ENCODE measurements around the gene ARL16. TPM values are rescaled to one million over a fixed set of nuclear protein-coding genes. Genes with fewer than 3 reads are reported as not detected.

The ARL16 gene
- total and polyA plus RNA-seq, 2 of the 8 experiments (the other 6 are each of a cell fraction or from before 2014, with no cell fraction given): 37.0 to 60.8 TPM

DNA sequence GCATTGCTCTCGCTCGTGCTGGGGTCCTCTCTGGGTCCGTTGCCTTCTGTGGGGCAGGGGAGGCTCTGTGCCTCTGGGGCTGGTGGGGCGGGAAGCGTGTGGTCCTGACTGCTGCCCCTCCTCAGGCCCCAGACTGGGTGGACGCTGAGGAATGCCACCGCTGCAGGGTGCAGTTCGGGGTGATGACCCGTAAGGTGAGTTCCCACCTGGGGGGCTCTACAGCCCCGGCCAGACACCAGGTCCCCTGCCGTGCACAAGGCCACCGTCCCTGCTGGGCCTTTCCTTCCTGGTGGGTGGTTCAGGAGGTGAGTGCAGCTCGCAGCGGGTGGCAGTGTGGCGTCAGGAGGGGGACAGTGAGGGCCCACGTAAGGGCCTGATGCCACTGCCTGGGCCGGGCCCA, 7.0 kb upstream of the ARL16 start (continued):
- TF ChIP-seq, protein P1, sequence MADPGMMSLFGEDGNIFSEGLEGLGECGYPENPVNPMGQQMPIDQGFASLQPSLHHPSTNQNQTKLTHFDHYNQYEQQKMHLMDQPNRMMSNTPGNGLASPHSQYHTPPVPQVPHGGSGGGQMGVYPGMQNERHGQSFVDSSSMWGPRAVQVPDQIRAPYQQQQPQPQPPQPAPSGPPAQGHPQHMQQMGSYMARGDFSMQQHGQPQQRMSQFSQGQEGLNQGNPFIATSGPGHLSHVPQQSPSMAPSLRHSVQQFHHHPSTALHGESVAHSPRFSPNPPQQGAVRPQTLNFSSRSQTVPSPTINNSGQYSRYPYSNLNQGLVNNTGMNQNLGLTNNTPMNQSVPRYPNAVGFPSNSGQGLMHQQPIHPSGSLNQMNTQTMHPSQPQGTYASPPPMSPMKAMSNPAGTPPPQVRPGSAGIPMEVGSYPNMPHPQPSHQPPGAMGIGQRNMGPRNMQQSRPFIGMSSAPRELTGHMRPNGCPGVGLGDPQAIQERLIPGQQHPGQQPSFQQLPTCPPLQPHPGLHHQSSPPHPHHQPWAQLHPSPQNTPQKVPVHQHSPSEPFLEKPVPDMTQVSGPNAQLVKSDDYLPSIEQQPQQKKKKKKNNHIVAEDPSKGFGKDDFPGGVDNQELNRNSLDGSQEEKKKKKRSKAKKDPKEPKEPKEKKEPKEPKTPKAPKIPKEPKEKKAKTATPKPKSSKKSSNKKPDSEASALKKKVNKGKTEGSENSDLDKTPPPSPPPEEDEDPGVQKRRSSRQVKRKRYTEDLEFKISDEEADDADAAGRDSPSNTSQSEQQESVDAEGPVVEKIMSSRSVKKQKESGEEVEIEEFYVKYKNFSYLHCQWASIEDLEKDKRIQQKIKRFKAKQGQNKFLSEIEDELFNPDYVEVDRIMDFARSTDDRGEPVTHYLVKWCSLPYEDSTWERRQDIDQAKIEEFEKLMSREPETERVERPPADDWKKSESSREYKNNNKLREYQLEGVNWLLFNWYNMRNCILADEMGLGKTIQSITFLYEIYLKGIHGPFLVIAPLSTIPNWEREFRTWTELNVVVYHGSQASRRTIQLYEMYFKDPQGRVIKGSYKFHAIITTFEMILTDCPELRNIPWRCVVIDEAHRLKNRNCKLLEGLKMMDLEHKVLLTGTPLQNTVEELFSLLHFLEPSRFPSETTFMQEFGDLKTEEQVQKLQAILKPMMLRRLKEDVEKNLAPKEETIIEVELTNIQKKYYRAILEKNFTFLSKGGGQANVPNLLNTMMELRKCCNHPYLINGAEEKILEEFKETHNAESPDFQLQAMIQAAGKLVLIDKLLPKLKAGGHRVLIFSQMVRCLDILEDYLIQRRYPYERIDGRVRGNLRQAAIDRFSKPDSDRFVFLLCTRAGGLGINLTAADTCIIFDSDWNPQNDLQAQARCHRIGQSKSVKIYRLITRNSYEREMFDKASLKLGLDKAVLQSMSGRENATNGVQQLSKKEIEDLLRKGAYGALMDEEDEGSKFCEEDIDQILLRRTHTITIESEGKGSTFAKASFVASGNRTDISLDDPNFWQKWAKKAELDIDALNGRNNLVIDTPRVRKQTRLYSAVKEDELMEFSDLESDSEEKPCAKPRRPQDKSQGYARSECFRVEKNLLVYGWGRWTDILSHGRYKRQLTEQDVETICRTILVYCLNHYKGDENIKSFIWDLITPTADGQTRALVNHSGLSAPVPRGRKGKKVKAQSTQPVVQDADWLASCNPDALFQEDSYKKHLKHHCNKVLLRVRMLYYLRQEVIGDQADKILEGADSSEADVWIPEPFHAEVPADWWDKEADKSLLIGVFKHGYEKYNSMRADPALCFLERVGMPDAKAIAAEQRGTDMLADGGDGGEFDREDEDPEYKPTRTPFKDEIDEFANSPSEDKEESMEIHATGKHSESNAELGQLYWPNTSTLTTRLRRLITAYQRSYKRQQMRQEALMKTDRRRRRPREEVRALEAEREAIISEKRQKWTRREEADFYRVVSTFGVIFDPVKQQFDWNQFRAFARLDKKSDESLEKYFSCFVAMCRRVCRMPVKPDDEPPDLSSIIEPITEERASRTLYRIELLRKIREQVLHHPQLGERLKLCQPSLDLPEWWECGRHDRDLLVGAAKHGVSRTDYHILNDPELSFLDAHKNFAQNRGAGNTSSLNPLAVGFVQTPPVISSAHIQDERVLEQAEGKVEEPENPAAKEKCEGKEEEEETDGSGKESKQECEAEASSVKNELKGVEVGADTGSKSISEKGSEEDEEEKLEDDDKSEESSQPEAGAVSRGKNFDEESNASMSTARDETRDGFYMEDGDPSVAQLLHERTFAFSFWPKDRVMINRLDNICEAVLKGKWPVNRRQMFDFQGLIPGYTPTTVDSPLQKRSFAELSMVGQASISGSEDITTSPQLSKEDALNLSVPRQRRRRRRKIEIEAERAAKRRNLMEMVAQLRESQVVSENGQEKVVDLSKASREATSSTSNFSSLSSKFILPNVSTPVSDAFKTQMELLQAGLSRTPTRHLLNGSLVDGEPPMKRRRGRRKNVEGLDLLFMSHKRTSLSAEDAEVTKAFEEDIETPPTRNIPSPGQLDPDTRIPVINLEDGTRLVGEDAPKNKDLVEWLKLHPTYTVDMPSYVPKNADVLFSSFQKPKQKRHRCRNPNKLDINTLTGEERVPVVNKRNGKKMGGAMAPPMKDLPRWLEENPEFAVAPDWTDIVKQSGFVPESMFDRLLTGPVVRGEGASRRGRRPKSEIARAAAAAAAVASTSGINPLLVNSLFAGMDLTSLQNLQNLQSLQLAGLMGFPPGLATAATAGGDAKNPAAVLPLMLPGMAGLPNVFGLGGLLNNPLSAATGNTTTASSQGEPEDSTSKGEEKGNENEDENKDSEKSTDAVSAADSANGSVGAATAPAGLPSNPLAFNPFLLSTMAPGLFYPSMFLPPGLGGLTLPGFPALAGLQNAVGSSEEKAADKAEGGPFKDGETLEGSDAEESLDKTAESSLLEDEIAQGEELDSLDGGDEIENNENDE (IDR thresholded peaks at IDR 0.05; ENCODE audit: insufficient replicate concordance, low read length): no peak
- no peak for TF ChIP-seq JUN (IDR thresholded peaks at IDR 0.05; ENCODE audit: low read depth, low read length)
- no peak for TF ChIP-seq RAD21 (IDR thresholded peaks at IDR 0.05 in 1 of 2, conservative IDR thresholded peaks at IDR 0.05 in 1 of 2; ENCODE audit: low read depth in 2 of 2, low read length in 2 of 2)
- TF ChIP-seq EZH2 (IDR thresholded peaks at IDR 0.05; ENCODE audit: low read depth, low read length, severe bottlenecking): no peak
- TF ChIP-seq SRF (IDR thresholded peaks at IDR 0.05; ENCODE audit: low read depth, low read length): no peak
- TF ChIP-seq POLR2A (IDR thresholded peaks at IDR 0.05; ENCODE audit: control extremely low read depth in 1 of 2, low read depth in 2 of 2, low read length in 2 of 2): no peak
- no peak for TF ChIP-seq PHF8 (conservative IDR thresholded peaks at IDR 0.05; ENCODE audit: low read depth, low read length)
- no peak for TF ChIP-seq MAFK (IDR thresholded peaks at IDR 0.05; ENCODE audit: low read depth, low read length)
- TF ChIP-seq, protein P2, sequence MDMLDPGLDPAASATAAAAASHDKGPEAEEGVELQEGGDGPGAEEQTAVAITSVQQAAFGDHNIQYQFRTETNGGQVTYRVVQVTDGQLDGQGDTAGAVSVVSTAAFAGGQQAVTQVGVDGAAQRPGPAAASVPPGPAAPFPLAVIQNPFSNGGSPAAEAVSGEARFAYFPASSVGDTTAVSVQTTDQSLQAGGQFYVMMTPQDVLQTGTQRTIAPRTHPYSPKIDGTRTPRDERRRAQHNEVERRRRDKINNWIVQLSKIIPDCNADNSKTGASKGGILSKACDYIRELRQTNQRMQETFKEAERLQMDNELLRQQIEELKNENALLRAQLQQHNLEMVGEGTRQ (IDR thresholded peaks at IDR 0.05; ENCODE audit: low read length): no peak
- no peak for TF ChIP-seq TAF1 (IDR thresholded peaks at IDR 0.05; ENCODE audit: low read depth, low read length)
- no peak for TF ChIP-seq NRF1 (IDR thresholded peaks at IDR 0.05; ENCODE audit: low read depth, low read length)
